Measurements from ENCODE around the gene MTCP1.

Gene MTCP1

DNA sequence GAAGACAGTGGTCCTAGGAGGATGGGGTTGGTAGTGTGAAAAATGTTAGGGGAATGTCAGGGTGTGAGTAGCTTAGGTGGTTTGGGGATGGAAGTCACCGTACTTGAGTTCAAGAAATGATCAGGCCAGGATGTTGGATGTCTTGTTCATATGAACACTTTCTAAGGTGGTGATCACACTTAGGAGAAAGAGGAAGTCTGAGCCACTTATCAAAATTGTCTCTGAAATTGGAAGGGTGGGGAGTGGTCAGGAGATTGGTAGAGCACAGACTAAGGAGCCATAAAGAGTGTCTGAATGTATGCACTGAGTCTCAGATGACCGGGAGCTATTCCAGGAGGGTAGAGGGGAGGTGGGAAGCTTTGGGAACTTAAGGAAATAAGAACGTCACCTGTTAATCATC, 17.3 kb downstream of the MTCP1 start:
- DNase-seq, result no peak

DNA sequence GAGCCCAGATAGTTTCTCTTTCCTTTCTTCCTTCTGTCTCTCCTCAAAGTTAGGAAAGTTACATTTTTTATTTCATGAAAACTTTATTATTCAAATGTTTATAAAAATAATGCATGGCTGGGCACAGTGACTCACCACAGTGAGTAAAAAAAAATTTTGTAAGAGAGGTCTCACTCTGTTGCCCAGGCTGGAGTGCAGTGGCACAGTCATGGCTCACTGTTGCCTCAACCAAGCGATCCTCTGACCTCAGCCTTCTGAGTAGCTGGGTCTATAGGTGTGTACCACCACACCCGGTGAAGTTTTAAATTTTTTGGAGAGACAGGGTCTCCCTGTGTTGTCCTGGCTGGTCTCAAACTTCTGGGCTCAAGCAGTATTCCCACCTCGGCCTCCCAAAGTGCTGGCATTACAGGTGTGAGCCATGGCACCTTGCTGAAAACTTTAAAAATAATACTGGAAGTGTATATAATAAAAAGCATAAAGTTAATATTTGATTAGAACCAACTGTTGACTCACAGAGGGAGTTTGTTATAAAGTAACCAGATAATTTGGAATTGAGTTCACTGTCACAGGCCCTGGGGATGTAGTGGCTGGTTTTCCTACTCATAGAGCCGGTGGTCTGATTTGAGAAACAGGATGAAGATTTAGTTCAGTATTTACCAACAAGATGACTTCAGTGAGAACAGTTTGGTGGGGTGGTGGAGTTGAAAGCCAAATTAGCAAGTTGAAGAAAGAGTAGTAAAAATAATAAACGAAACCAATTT, 18.0 kb downstream of the MTCP1 start:
- DNase-seq, result no peak

DNA sequence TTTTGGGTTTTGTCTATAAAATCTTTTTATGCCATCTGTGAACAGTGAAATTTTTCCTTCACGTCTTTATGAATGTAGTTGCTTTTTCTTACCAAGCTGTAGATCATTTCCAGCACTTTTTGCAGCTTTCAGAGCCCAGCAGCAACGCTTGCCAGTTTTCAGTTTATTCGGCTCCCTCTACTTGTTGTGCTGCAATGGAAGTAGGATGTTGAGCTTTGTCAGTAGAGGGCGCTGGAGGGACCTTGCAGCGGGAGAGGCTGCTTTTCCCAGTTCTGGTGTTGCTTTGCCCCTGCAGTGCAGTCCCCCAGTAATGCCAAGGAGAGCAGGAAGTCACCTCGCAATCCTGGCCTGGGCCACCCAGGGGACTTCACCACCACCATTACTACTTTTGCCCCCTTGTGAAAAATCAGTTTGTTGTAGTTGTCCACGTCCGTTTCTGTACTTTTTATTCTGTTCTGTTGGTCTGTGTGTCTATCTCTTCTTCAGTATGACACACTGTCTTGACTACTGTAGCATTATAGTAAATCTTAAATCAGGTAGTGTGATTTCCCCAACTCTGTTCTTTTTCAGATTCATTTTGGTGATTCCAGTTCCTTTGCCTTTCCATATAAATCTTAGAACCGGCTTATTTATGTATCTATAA, 21.8 kb downstream of the MTCP1 start:
- DNase-seq, result peak; percentile 61

GRCh38 chrX:155046811-155047528, 24.0 kb downstream of the MTCP1 start:
- no peak for DNase-seq

- DNase-seq, result no peak
Measured at GRCh38 chrX:155046129-155046810, 24.7 kb downstream of the MTCP1 start.

DNA sequence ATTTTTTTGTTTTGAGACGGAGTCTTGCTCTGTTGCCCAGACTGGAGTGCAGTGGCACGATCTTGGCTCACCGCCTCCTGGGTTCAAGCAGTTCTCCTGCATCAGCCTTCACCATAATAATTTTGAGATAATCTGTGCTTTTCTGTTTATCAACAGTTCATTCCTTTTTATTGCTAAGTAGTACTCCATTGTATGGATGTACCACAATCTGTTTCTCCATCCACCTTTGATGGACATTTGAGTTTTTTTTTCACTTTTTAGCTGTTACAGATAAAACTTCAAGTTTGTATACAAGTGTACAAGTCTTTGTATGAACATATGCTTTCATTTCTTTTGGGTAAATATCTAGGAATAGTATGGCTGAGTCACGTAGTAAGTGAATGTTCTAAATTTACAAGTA, 35.2 kb downstream of the MTCP1 start:
- DNase-seq, result no peak

DNA sequence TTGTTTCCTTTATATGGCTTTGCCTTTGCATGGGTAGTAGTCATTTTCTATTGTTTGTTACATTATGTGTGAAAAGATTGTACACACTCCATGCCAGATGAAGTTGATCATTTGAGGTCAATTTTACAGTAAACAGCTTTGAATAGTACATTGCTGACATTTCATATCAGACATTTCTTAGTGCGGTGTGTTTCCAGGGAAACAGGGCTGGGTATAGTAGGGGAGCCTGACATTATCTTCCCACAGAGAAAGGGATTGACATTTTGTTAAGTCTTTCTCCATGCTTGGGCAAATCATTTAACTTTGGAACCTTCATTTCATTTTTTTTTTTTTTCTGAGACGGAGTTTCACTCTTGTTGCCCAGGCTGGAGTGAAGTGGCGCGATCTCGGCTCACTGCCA, 39.3 kb downstream of the MTCP1 start:
- no peak for DNase-seq

GRCh38 chrX:155028877-155029291, 42.1 kb downstream of the MTCP1 start:
- no peak for DNase-seq

GRCh38 chrX:155028129-155028528, 42.8 kb downstream of the MTCP1 start:
- DNase-seq, result peak; percentile 41

DNA sequence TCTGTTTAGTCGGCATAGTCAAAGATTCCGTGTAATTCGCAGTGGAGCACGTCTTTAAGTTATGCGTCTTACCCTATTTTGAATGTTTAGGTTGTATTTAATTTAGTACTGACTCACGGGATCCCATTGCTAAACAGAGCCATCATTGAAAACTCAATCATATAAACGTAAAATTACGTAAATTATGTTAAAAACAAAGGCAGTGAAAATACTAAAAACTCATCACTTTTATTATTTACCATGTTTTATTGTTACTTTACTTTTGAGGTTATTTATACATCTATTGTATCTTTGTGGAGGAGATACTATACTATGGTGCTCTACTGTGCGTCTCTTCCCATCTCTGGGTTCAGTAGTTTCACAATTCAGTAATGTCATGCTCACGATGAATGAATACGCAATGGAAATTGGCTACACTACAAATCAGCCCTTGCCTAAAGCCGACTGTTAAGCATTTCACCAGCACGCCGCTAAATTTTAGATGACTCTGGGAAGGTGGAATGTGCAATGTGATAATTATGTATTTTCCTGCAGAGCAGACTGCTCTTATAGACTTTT, 43.3 kb downstream of the MTCP1 start:
- DNase-seq, result peak; percentile 48

GRCh38 chrX:155026727-155027508, 44.0 kb downstream of the MTCP1 start, which contains the start of gene FUNDC2:
TSS of gene FUNDC2 (plus strand) at chrX:155026844. CDS start at chrX:155026939, 95 bp downstream.
- peak; percentile 98 for DNase-seq

DNA sequence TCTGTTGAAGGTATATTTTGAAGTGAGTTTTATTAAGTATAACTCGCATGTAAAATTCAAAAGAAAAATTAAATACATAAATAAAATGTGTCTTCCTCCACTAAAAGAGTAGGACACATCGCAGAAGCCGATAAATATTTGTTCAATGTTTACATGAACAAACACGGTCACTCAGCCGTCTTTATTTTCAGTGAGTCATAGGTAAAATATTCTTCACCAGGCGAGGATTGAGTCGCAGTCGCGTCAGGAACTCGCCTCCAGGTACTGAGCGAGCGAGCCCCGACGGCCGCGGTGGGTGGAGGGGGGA, 44.6 kb downstream of the MTCP1 start:
- no peak for DNase-seq

DNA sequence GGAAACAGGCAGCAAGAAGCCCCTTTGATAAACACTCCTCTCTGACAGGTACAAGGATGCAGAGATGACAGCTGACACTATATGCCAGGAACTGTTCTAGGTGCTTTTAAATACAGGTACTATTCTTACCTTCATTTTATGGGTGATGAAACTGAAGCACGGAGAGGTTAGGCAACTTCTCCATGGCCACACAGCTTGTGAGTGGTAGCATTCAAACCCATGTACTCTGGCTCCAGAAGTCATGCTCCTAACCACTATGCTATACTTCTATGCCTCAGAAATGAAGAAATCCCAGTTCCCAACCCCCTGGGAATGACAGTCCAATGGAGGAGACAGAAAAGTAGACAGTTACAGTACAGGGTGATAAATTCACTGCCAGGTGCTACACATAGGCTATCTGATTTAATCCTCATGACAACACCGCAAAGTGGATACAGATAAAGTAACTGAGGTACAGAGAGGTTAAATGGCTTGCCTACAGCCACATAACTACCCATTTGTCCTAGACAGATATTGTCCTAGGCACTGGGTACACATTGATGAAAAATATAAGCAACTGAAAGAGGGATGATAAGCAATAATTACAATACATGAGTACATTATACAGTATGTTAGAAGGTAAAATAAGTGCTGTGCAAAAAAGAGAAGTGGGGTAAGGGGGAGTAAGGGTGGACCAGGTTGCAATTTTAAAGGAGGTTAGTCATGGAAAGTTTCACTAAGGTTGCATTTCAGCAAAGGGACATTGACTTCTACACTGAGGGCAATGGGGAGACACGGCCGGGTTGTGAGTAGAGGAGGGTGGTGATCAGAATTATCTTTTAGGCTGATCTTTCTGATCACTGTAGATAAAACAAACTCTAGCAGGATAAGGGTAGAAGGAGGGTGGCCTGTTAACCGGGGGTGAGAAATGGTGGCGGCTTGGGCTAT, 46.8 kb downstream of the MTCP1 start:
- peak; percentile 30 for DNase-seq

DNA sequence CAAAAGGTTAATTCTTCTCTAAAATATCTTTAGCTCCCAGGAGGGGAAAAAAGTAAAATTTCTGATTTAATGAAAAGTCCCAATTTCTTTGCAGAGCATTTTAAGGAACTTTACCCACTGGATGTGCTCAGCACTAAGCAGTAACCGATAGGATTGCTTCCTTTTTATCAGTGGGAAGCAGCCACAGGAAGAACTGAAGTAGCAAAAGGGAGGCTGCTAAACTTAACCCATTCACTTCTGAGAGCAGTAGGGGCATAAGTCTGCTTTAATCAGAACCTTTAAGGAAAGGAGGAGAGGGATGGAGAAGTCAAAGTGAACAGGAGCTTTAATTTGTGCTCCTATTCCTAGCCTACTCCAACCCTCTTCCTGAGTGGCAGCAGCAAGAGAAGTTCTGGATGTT, 48.4 kb downstream of the MTCP1 start, which contains the start of gene F8:
Gene F8, minus strand, starts transcription at position 139 of the 400 bp plus-strand sequence. CDS start 171 bp downstream, outside the sequence.
- DNase-seq, result peak; percentile 13

GRCh38 chrX:155020591-155020990, 50.3 kb downstream of the MTCP1 start:
- DNase-seq, result no peak

Measured in DMS53 (cell line).